HCT116 (cell line): ENCODE results near the gene UQCR11. TPM values are rescaled to one million over a fixed set of nuclear protein-coding genes. Genes with fewer than 3 reads are reported as not detected.

ENCODE experiments used
- ATAC-seq: fragments of 200-7000 bp; cut with Tn5 transposase; 2 replicates; pipeline ENCODE4 v1.9.1; 2020; ENCODE audit warnings: mild to moderate bottlenecking, moderate library complexity
- BruUV-seq: library from RNA; stranded (reverse); fragments of 400-500 nt; replicated peaks from 2 replicates; lab custom pipeline; 2021; lab: Mats Ljungman, UMichigan
- CTCF ChIA-PET: fragments of 300-600 bp; sonication (Branson Sonifier 250); formaldehyde crosslinking; loops from one replicate; lab custom pipeline; 2021; ENCODE audit warnings: antibody characterized with exemption; lab: Charles Lee
- POLR2A ChIA-PET: fragments of 300-600, 350-600 bp; sonication (Branson Sonifier 250); formaldehyde crosslinking; loops from one replicate; lab custom pipeline; 2021; ENCODE audit warnings: antibody characterized with exemption; lab: Charles Lee
- RAD21 ChIA-PET, 2 experiments: fragments of 300-600 bp; sonication (Branson Sonifier 250); formaldehyde crosslinking; loops; one replicate each; lab custom pipeline; 2023; ENCODE audit warnings: low total read pairs in 2 of 2; ENCODE audit not compliant: uncharacterized antibody in 2 of 2, unreplicated experiment in 2 of 2, low non-redundant PET in 1 of 2; lab: Charles Lee
- DNase-seq: peaks from one replicate; pipeline ENCODE4 v3.0.0-alpha.2; 2010; ENCODE audit warnings: low read depth, low spot score
- H2AFZ ChIP-seq: fragments of 200-600 bp; shearing (Covaris generic), sonication (generic); 2 replicates; pipeline ENCODE4 v1.6.1; 2017; ENCODE audit warnings: low read depth, mixed run types, mixed read lengths, antibody characterized with exemption, low read length; ENCODE audit not compliant: poor library complexity, severe bottlenecking
- H3K27ac ChIP-seq: 2 replicates; pipeline ENCODE4 v1.5.1; 2012; ENCODE audit warnings: low read depth, low read length
- H3K27me3 ChIP-seq: fragments of 200-600 bp; sonication (generic); 2 replicates; pipeline ENCODE4 v1.6.1; 2016; ENCODE audit warnings: mixed run types, low read length, mixed read lengths; ENCODE audit not compliant: insufficient read depth
- H3K36me3 ChIP-seq, 2 experiments: fragments of 200-500 bp in 1 of 2; fragments of 200-600 bp in 1 of 2; sonication (Bioruptor generic) in 1 of 2; sonication (generic) in 1 of 2; 2 replicates each; pipeline versions ENCODE4 v1.5.1 to v1.6.1; 2014 to 2016; ENCODE audit warnings: low read length in 2 of 2, inconsistent platforms in 1 of 2, mixed read lengths in 1 of 2, mixed run types in 1 of 2; ENCODE audit not compliant: insufficient read depth in 2 of 2, control insufficient read depth in 1 of 2
- H3K4me1 ChIP-seq, 2 experiments: fragments of 200-600 bp in 1 of 2; sonication (generic) in 1 of 2; 2 replicates each; pipeline versions ENCODE4 v1.5.1 to v1.6.1; 2012 to 2017; ENCODE audit warnings: low read length in 2 of 2, inconsistent platforms in 1 of 2, mild to moderate bottlenecking in 1 of 2, mixed read lengths in 1 of 2, mixed run types in 1 of 2, moderate library complexity in 1 of 2; ENCODE audit not compliant: insufficient read depth in 2 of 2, control insufficient read depth in 1 of 2
- H3K4me2 ChIP-seq: fragments of 200-600 bp; sonication (generic); 2 replicates; pipeline ENCODE4 v1.6.1; 2017; ENCODE audit warnings: mixed run types, low read length, mixed read lengths
- H3K4me3 ChIP-seq, 2 experiments: fragments of 200-600 bp in 1 of 2; sonication (generic) in 1 of 2; replicated peaks in 1 of 2; 2 replicates each; pipeline ENCODE4 v1.5.1; 2011 to 2016; ENCODE audit warnings: low read length in 2 of 2, control low read depth in 1 of 2, low read depth in 1 of 2, mild to moderate bottlenecking in 1 of 2, mixed read lengths in 1 of 2, mixed run types in 1 of 2
- H3K79me2 ChIP-seq: fragments of 200-600 bp; sonication (generic); 2 replicates; pipeline ENCODE4 v1.6.1; 2017; ENCODE audit warnings: mild to moderate bottlenecking, mixed run types, low read length, moderate library complexity, mixed read lengths; ENCODE audit not compliant: insufficient read depth
- H3K9ac ChIP-seq: fragments of 200-600 bp; sonication (generic); 2 replicates; pipeline ENCODE4 v1.6.1; 2016; ENCODE audit warnings: low read length, mixed read lengths
- H3K9me2 ChIP-seq: fragments of 200-600 bp; sonication (generic), shearing (Covaris generic); 2 replicates; pipeline ENCODE4 v1.6.1; 2017; ENCODE audit warnings: mixed run types, mild to moderate bottlenecking, moderate library complexity; ENCODE audit not compliant: insufficient read depth
- H3K9me3 ChIP-seq, 2 experiments: fragments of 200-500 bp in 1 of 2; fragments of 200-600 bp in 1 of 2; sonication (Bioruptor generic) in 1 of 2; sonication (generic) in 1 of 2; 2 replicates each; pipeline ENCODE4 v1.6.1; 2014 to 2017; ENCODE audit warnings: low read length in 2 of 2, mixed read lengths in 2 of 2, inconsistent platforms in 1 of 2, low read depth in 1 of 2, mild to moderate bottlenecking in 1 of 2, mixed run types in 1 of 2, moderate library complexity in 1 of 2; ENCODE audit not compliant: control insufficient read depth in 1 of 2, insufficient read depth in 1 of 2
- H4K20me1 ChIP-seq: fragments of 200-600 bp; sonication (generic), shearing (Covaris generic); 2 replicates; pipeline ENCODE4 v1.6.1; 2017; ENCODE audit warnings: mixed run types, mild to moderate bottlenecking, moderate library complexity; ENCODE audit not compliant: insufficient read depth
- ELF1 ChIP-seq: IDR thresholded peaks from 2 replicates; pipeline ENCODE4 v1.6.1; 2012; ENCODE audit warnings: low read depth, borderline replicate concordance
- SP1 ChIP-seq: IDR thresholded peaks from 2 replicates; pipeline ENCODE4 v1.6.1; 2012; ENCODE audit warnings: low read depth
- TCF7L2 ChIP-seq: IDR thresholded peaks from 2 replicates; pipeline ENCODE4 v1.7.0; 2011; ENCODE audit warnings: borderline replicate concordance, inconsistent platforms; ENCODE audit not compliant: insufficient read depth, insufficient read length; ENCODE audit errors: extremely low read depth
- intact Hi-C: fragments of 100-400 bp; cut with micrococcal nuclease; formaldehyde crosslinking; loops from 2 replicates; pipeline ENCODE4 v1.10.0; 2022
- total RNA-seq: library from RNA; stranded (reverse); gene quantifications from one replicate; pipeline ENCODE4 v1.2.1, GENCODE V29; 2021; ENCODE audit not compliant: unreplicated experiment
- TF ChIP-seq, protein P1 (sequence below), 3 experiments: fragments of 200-600 bp in 1 of 3; sonication (generic) in 1 of 3; IDR thresholded peaks in 2 of 3; conservative IDR thresholded peaks in 1 of 3; 2 replicates each; pipeline ENCODE4 v1.5.1; 2012 to 2017; ENCODE audit warnings: low read depth in 2 of 3, low read length in 2 of 3, antibody characterized with exemption in 1 of 3, borderline replicate concordance in 1 of 3, control low read depth in 1 of 3, mild to moderate bottlenecking in 1 of 3, mixed read lengths in 1 of 3, mixed run types in 1 of 3, moderate library complexity in 1 of 3; ENCODE audit not compliant: insufficient read depth in 1 of 3

Gene UQCR11
- total RNA-seq, 1 experiment from 2014 or later = 303 TPM

DNA sequence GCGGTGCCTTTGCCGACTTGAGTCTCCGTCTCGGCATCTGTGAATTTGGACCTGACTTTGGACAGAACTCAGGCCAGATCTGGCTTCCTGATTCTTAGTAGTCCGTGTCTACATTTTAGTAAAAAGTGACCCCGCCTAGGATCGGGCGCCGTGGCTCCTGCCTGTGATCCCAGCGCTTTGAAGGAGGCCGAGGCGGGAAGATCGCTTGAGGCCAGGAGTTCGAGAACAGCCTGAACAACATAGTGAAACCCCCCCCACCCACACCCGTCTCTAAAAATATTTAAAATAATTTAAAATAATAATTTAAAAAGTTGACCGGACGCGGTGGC is 48.0 kb upstream of the UQCR11 start:
- RAD21 ChIA-PET = no interaction called here
- intact Hi-C loops = no loop called here
- Histone ChIP-seq H3K9me3 (no peaks in the 10 kb centered on the region), H3K79me2 (peaks cover 33% of the 10 kb centered on the region), H3K4me3 (peak overlapping the region; percentile 57 to 64), H3K9ac (peak overlapping the region; percentile 79), H4K20me1 (no peaks in the 10 kb centered on the region), H3K27ac (peak overlapping the region; percentile 82), H3K4me1 (peaks cover 27 to 51% of the 10 kb centered on the region in 2 experiments), H3K4me2 (peak overlapping the region; percentile 95), H3K9me2 (no peaks in the 10 kb centered on the region), H3K27me3 (no peaks in the 10 kb centered on the region), H3K36me3 (peaks cover 4 to 10% of the 10 kb centered on the region in 2 experiments; a peak in 3 of 4 replicates), H2AFZ (peak overlapping the region; percentile 85)
- CTCF ChIA-PET = interaction anchor here (0.6 to 2.4 kb wide), 3 partner anchors 48 to 185 kb away, joined by 3 to 7 read pairs (median 3); partner anchors contain the start of gene UQCR11
- ATAC-seq (peak; percentile 15), DNase-seq (no peak)
- TSS peak; percentile 94 for BruUV-seq
- POLR2A ChIA-PET = no interaction called here
- TF ChIP-seq, protein P1, sequence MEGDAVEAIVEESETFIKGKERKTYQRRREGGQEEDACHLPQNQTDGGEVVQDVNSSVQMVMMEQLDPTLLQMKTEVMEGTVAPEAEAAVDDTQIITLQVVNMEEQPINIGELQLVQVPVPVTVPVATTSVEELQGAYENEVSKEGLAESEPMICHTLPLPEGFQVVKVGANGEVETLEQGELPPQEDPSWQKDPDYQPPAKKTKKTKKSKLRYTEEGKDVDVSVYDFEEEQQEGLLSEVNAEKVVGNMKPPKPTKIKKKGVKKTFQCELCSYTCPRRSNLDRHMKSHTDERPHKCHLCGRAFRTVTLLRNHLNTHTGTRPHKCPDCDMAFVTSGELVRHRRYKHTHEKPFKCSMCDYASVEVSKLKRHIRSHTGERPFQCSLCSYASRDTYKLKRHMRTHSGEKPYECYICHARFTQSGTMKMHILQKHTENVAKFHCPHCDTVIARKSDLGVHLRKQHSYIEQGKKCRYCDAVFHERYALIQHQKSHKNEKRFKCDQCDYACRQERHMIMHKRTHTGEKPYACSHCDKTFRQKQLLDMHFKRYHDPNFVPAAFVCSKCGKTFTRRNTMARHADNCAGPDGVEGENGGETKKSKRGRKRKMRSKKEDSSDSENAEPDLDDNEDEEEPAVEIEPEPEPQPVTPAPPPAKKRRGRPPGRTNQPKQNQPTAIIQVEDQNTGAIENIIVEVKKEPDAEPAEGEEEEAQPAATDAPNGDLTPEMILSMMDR (IDR thresholded peaks at IDR 0.05 in 2 of 3, conservative IDR thresholded peaks at IDR 0.05 in 1 of 3; ENCODE audit: borderline replicate concordance in 1 of 3, insufficient read depth in 1 of 3, low read depth in 2 of 3, low read length in 2 of 3) = no peak
- TF ChIP-seq SP1 (no peak), TCF7L2 (peak; percentile 73), ELF1 (no peak)
